ENCODE data around the gene MAP3K14. TPM values are rescaled to one million over a fixed set of nuclear protein-coding genes. Genes with fewer than 3 reads are reported as not detected.

MAP3K14 gene
- total RNA-seq, 1 donor from 2014 or later, result 5.2 TPM

DNA sequence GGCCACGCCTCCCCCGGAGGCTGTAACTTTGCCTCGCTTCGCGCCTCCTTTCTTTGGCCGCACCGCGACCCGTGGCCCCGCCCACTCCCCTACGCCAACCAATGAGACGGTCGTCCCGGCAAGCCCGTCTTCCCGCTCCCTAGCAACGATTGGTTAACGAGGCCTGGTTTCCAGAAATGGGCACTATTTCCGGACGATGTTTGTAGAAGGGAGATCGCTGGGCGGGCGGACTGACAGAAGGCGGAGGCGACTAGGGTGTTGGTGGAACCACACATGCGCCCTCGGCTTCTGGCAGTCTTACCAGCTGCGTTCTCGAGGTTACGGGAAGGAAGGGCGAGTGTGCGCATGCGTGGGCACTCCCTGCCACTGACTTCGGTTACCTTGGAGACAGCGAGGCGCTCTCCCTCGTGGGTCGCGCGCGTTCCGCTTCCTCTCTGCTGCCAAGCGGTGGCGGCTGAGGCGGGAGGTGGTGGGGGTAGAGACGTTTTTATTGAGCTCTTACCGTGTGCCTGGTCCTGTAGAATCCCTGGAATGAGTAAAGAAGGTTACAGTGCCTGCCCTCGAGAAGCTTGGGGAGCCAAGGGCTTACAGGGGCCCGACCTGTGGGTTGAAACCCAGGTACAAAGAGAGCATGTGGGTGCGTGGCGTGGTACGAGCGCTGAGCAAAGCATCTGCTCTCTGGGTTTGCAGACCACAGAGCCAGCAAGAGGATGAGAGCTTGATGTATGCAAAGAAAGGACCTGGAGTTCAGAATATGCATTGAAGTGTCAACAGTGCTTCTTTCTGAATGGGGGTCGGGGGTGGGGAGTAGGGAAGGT lies 500 bp upstream of the MAP3K14 start:
- H3K4me1 Mint-ChIP-seq (ENCODE audit: unreplicated experiment), result peaks cover 23% of the 10 kb centered on the region
- TF ChIP-seq, protein P1, sequence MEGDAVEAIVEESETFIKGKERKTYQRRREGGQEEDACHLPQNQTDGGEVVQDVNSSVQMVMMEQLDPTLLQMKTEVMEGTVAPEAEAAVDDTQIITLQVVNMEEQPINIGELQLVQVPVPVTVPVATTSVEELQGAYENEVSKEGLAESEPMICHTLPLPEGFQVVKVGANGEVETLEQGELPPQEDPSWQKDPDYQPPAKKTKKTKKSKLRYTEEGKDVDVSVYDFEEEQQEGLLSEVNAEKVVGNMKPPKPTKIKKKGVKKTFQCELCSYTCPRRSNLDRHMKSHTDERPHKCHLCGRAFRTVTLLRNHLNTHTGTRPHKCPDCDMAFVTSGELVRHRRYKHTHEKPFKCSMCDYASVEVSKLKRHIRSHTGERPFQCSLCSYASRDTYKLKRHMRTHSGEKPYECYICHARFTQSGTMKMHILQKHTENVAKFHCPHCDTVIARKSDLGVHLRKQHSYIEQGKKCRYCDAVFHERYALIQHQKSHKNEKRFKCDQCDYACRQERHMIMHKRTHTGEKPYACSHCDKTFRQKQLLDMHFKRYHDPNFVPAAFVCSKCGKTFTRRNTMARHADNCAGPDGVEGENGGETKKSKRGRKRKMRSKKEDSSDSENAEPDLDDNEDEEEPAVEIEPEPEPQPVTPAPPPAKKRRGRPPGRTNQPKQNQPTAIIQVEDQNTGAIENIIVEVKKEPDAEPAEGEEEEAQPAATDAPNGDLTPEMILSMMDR (IDR thresholded peaks at IDR 0.05; ENCODE audit: unreplicated experiment), result no peak
- H3K4me3 Mint-ChIP-seq (ENCODE audit: unreplicated experiment), result peak overlapping the region; percentile 90
- no peaks in the 10 kb centered on the region for H3K36me3 Mint-ChIP-seq (ENCODE audit: low read depth, unreplicated experiment)
- peak; percentile 99 for DNase-seq (ENCODE audit: low spot score)
- H3K9me3 Mint-ChIP-seq (ENCODE audit: unreplicated experiment), result no peaks in the 10 kb centered on the region
- H3K27ac Mint-ChIP-seq (ENCODE audit: unreplicated experiment), result peak overlapping the region; percentile 94
- H3K27me3 Mint-ChIP-seq (ENCODE audit: unreplicated experiment), result peaks cover 19% of the 10 kb centered on the region

DNA sequence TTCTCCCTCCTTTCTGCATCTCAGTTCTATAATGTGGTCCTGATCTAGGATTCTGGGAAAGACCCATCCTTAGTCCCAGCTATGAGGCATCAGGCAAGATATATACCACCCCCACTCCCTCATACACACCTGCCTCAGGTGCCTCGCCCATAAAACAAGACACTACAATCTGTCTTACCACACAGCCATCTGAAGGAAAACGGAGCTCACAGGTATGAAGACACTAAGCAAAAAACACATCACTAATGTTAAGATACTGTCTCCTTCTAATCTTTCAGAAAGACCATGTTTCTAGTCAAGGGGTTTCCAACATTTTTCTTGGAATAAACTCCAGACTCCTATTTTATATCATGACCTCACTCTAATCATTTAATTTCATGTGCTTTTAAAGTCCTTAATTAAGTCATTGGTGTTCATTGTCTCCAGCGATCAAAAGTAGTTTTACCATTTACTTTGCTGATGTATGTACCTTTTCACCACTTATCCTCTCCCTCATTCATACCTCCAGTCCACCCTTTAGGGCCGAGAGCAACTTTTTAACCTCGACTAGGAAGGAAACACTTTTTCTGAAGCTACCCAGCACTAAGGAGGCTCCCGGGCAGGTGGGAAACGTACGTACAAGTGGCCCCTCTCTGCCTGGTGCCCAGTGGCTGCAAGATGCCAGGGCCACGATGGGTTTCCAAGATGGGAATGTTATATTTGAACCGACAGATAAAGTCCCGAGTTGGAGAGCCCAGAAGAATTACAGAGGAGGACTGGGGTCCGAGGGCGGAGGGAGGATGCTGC lies 979 bp downstream of the MAP3K14 start:
- Mint-ChIP-seq H3K4me1 (ENCODE audit: unreplicated experiment) (peaks cover 15% of the 10 kb centered on the region), H3K27me3 (ENCODE audit: unreplicated experiment) (peaks cover 12% of the 10 kb centered on the region), H3K9me3 (ENCODE audit: unreplicated experiment) (no peaks in the 10 kb centered on the region), H3K27ac (ENCODE audit: unreplicated experiment) (peak overlapping the region; percentile 48), H3K4me3 (ENCODE audit: unreplicated experiment) (peak overlapping the region; percentile 94), H3K36me3 (ENCODE audit: low read depth, unreplicated experiment) (no peaks in the 10 kb centered on the region)
- TF ChIP-seq, protein P1 (IDR thresholded peaks at IDR 0.05; ENCODE audit: unreplicated experiment), result no peak
- DNase-seq (ENCODE audit: low spot score), result no peak

DNA sequence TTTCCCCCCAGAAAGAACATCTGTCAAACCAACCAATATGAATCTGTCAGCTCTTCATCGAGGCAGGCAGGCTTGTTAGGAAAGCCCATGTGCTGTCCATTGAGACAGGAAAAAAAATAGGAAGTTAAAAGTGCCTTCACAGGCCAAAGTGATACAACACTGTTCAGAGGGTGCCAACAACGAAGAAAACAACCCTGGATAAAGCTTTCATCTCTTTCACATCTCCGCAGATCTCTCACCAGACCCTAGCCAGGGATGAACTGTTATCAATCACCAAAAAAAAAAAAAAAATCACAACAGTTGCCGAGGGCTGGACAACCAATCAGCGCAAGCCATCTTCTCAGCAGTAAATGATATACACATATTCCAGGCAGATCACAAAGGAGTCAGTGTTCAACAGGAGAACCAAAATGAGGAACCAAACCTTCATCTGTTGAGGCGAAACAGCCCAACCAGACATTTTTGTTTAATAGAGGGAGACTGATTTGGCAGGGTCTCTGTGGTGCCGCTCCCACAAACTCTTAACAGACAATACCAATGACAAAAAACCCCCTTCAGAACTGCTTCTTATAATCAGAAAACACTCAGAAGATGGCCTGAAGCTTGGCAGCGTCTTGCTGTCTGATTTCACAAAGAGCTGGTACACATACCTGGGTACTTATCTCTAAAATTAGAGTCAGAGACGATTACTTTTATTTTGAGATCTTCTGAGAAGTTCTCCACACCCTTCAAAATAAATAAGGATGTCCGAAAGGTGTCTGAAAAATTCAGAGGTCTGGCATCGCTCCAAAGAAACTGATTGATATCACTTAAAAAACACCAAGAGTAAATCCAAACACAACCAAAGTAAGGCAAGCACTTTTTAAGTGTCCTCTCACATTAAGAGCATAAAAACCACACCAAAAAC lies 1.8 kb downstream of the MAP3K14 start:
- H3K4me3 Mint-ChIP-seq (ENCODE audit: unreplicated experiment), result peak overlapping the region; percentile 94
- H3K4me1 Mint-ChIP-seq (ENCODE audit: unreplicated experiment), result peaks cover 14% of the 10 kb centered on the region
- no peak overlapping the region for H3K27ac Mint-ChIP-seq (ENCODE audit: unreplicated experiment)
- H3K36me3 Mint-ChIP-seq (ENCODE audit: low read depth, unreplicated experiment), result no peaks in the 10 kb centered on the region
- no peaks in the 10 kb centered on the region for H3K9me3 Mint-ChIP-seq (ENCODE audit: unreplicated experiment)
- peaks cover 17% of the 10 kb centered on the region for H3K27me3 Mint-ChIP-seq (ENCODE audit: unreplicated experiment)
- DNase-seq (ENCODE audit: low spot score), result no peak
- TF ChIP-seq, protein P1 (IDR thresholded peaks at IDR 0.05; ENCODE audit: unreplicated experiment), result no peak

DNA sequence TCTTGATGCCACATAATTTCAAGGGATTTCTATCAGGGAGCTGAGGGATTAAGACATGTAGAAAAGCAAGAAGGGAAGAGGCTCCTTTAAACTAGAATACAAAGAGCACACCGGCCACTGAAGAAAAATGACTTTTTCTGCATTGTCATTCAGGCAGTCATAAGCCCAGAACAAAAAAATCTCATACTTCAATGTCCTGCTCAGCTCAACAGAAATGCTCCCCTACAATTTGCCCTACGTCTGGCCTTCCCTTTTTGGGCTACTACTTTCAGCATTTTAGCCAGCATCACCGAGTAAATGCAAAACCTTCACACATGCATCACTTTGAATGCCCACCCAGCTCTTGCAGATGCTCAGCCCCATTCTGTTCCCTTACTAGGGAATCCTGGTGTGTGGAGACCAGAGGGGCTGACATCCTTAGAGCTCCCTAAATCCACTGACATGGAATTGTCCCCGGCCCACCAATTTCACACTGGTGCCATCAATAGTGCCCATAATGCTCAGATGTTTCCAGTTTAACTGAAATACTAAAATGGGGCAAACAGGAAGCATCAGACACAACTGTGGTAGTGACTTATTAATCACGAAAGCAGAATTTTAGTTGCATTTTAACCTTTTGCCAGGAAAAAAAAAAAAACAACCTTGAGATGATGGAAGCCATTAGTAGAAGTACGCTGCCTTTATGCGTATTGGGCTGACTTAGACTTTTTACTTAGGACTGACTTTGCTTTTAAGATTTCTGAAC lies 2.7 kb downstream of the MAP3K14 start:
- Mint-ChIP-seq H3K4me1 (ENCODE audit: unreplicated experiment) (peaks cover 14% of the 10 kb centered on the region), H3K4me3 (ENCODE audit: unreplicated experiment) (no peak overlapping the region), H3K9me3 (ENCODE audit: unreplicated experiment) (no peaks in the 10 kb centered on the region), H3K36me3 (ENCODE audit: low read depth, unreplicated experiment) (peaks cover 2% of the 10 kb centered on the region), H3K27ac (ENCODE audit: unreplicated experiment) (no peak overlapping the region), H3K27me3 (ENCODE audit: unreplicated experiment) (peaks cover 17% of the 10 kb centered on the region)
- no peak for DNase-seq (ENCODE audit: low spot score)
- TF ChIP-seq, protein P1 (IDR thresholded peaks at IDR 0.05; ENCODE audit: unreplicated experiment), result no peak

Measured in endothelial cell (in vitro differentiated cells).